ENCODE results near the gene MT1A. TPM values are rescaled to one million over a fixed set of nuclear protein-coding genes. Genes with fewer than 3 reads are reported as not detected.
"Not testable (repeated sequence)": the region's sequence is repeated elsewhere in the genome, so short reads cannot be mapped to it uniquely, and the experiment has no call there.

MT1A gene
- polyA plus RNA-seq, 1 donor: 0.31 TPM

DNA sequence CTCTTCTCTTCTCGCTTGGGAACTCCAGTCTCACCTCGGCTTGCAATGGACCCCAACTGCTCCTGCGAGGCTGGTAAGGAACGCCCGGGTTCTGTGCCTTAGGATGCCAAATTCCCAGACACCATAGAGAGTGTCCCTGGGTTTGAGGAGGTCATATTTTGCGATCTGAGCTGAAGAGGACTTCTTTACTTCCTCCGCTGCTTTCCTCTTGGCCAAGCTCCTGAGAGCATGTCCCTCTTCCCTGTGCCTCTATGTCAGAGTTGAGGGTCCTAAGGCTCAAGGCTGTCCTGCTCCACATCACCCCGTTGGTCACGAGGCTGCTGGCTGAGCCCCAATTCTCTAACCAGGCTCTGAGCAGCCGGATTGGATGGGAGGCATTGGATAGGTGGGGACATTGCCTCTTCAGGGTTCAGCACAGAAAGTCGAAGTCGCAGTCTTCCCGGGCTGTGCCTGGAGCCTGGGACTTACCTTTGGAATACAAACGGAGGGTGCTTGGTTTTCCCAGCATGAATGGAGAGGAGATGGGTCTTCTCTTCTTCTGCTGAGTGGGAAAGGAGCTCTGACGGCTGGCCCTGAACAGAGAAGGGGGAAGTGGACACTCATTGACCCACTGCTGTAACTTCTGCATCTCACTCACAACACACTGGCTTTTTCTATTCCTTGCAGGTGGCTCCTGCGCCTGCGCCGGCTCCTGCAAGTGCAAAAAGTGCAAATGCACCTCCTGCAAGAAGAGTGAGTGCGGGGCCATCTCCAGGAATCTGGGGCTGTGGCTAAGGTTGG, 31.6 kb downstream of the MT1A start:
- H3K9me3 ChIP-seq (ENCODE audit: control insufficient read depth, low read depth, low read length): no peaks in the 10 kb centered on the region
- H3K27me3 ChIP-seq (ENCODE audit: control insufficient read depth, insufficient read depth, low read length): peaks cover 45% of the 10 kb centered on the region
- peaks cover 3% of the 10 kb centered on the region for H3K36me3 ChIP-seq (ENCODE audit: control insufficient read depth, insufficient read depth, low read length)
- peak overlapping the region; percentile 93 for H3K27ac ChIP-seq (ENCODE audit: low read length)
- H3K4me3 ChIP-seq (ENCODE audit: low read length): peak overlapping the region; percentile 50
- H3K4me1 ChIP-seq (ENCODE audit: control insufficient read depth, insufficient read depth, low read length): peaks cover 14% of the 10 kb centered on the region
- DNase-seq: peak in 1 of 2 donors; percentile 59
- 20% methylated on average over 1 of the region's 19 CpGs for WGBS (ENCODE audit: insufficient coverage, low lambda C conversion rate)

GRCh38 chr16:56670620-56670934, 32.1 kb downstream of the MT1A start:
- peaks cover 50% of the 10 kb centered on the region for H3K27me3 ChIP-seq (ENCODE audit: control insufficient read depth, insufficient read depth, low read length)
- H3K9me3 ChIP-seq (ENCODE audit: control insufficient read depth, low read depth, low read length): no peaks in the 10 kb centered on the region
- H3K4me1 ChIP-seq (ENCODE audit: control insufficient read depth, insufficient read depth, low read length): peaks cover 14% of the 10 kb centered on the region
- H3K27ac ChIP-seq (ENCODE audit: low read length): peak overlapping the region; percentile 93
- H3K4me3 ChIP-seq (ENCODE audit: low read length): peak overlapping the region; percentile 50
- no CpG with 5 or more reads among the region's 2 CpGs for WGBS (ENCODE audit: insufficient coverage, low lambda C conversion rate)
- H3K36me3 ChIP-seq (ENCODE audit: control insufficient read depth, insufficient read depth, low read length): peaks cover 3% of the 10 kb centered on the region
- no peak for DNase-seq

GRCh38 chr16:56671691-56672090, 33.2 kb downstream of the MT1A start:
- not testable (repeated sequence) for H3K4me3 ChIP-seq (ENCODE audit: low read length); H3K27ac ChIP-seq (ENCODE audit: low read length); H3K36me3 ChIP-seq (ENCODE audit: control insufficient read depth, insufficient read depth, low read length); DNase-seq; H3K9me3 ChIP-seq (ENCODE audit: control insufficient read depth, low read depth, low read length)
- no CpG with 5 or more reads among the region's 2 CpGs for WGBS (ENCODE audit: insufficient coverage, low lambda C conversion rate)
- H3K27me3 ChIP-seq (ENCODE audit: control insufficient read depth, insufficient read depth, low read length): peaks cover 58% of the 10 kb centered on the region
- peaks cover 14% of the 10 kb centered on the region for H3K4me1 ChIP-seq (ENCODE audit: control insufficient read depth, insufficient read depth, low read length)

GRCh38 chr16:56672171-56672570, 33.7 kb downstream of the MT1A start:
- H3K27ac ChIP-seq (ENCODE audit: low read length); H3K9me3 ChIP-seq (ENCODE audit: control insufficient read depth, low read depth, low read length); DNase-seq; H3K4me3 ChIP-seq (ENCODE audit: low read length); H3K36me3 ChIP-seq (ENCODE audit: control insufficient read depth, insufficient read depth, low read length): not testable (repeated sequence)
- Histone ChIP-seq H3K4me1 (ENCODE audit: control insufficient read depth, insufficient read depth, low read length) (peaks cover 14% of the 10 kb centered on the region), H3K27me3 (ENCODE audit: control insufficient read depth, insufficient read depth, low read length) (peaks cover 58% of the 10 kb centered on the region)
- whole genome bisulfite sequencing (ENCODE audit: insufficient coverage, low lambda C conversion rate): no CpG with 5 or more reads among the region's 3 CpGs

DNA sequence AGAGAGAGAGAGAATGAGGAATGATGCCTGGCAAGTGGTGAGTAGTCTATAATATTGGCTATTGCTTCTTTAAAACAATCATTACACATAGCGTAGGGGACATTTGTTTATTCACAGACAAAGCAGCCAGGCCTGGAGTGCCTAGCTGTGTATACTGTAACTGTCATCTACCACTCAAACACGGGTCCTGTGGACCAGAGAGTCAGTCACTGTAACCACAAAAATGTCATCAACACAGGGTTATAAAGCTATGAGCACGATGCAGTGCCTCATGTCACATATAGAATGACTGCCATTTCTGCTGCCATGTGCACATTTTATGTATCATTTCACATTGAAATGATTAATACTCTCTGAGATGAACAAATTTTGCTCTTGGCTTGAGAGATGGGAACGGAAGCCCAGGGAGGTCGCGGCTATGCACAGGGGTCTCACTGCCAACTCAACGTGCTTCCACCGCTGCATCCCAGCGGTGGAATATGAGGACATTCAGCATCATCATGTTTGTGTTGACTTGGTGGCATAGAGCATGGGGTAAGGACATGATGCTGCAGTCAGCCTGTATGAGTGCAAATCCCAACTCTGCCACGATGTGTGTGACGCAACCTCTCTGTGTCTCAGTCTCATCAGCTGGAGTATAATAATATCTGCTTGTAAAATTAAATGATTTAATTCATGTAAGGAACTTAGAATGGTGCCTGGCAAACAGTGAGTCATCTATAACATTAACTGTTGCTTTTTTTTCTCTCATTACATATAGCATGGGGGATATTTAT, 34.5 kb downstream of the MT1A start:
- Histone ChIP-seq H3K27ac (ENCODE audit: low read length) (no peak overlapping the region), H3K4me3 (ENCODE audit: low read length) (no peak overlapping the region), H3K27me3 (ENCODE audit: control insufficient read depth, insufficient read depth, low read length) (peaks cover 54% of the 10 kb centered on the region), H3K4me1 (ENCODE audit: control insufficient read depth, insufficient read depth, low read length) (peaks cover 14% of the 10 kb centered on the region), H3K36me3 (ENCODE audit: control insufficient read depth, insufficient read depth, low read length) (no peaks in the 10 kb centered on the region), H3K9me3 (ENCODE audit: control insufficient read depth, low read depth, low read length) (no peaks in the 10 kb centered on the region)
- WGBS (ENCODE audit: insufficient coverage, low lambda C conversion rate): no CpG with 5 or more reads among the region's 11 CpGs
- no peak for DNase-seq

DNA sequence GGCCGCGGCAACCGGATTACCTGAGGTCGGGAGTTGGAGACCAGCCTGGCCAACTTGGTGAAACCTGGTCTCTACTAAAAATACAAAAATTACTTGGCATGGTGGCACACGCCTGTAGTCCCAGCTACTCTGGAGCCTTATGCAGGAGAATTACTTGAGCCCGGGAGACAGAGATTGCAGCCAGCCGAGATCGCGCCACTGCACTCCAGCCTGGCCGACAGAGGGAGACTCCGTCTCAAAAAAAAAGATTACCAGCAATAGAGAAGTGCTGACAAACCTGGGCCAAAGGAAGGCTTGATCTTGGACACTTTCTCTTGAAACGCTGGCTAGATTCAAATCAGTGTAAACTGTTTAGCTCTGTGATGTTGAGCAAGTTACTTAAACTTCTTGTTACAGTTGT, 35.5 kb downstream of the MT1A start:
- Histone ChIP-seq H3K36me3 (ENCODE audit: control insufficient read depth, insufficient read depth, low read length) (no peaks in the 10 kb centered on the region), H3K27me3 (ENCODE audit: control insufficient read depth, insufficient read depth, low read length) (peaks cover 45% of the 10 kb centered on the region), H3K4me1 (ENCODE audit: control insufficient read depth, insufficient read depth, low read length) (peaks cover 6% of the 10 kb centered on the region), H3K27ac (ENCODE audit: low read length) (no peak overlapping the region), H3K4me3 (ENCODE audit: low read length) (no peak overlapping the region), H3K9me3 (ENCODE audit: control insufficient read depth, low read depth, low read length) (no peaks in the 10 kb centered on the region)
- DNase-seq: peak in 1 of 2 donors; percentile 45
- 0% methylated on average over 4 of the region's 12 CpGs for WGBS (ENCODE audit: insufficient coverage, low lambda C conversion rate)

GRCh38 chr16:56674570-56674969, 36.1 kb downstream of the MT1A start:
- DNase-seq; H3K27ac ChIP-seq (ENCODE audit: low read length); H3K4me3 ChIP-seq (ENCODE audit: low read length); H3K9me3 ChIP-seq (ENCODE audit: control insufficient read depth, low read depth, low read length); H3K4me1 ChIP-seq (ENCODE audit: control insufficient read depth, insufficient read depth, low read length); H3K36me3 ChIP-seq (ENCODE audit: control insufficient read depth, insufficient read depth, low read length): not testable (repeated sequence)
- 60% methylated on average over 1 of the region's 6 CpGs for WGBS (ENCODE audit: insufficient coverage, low lambda C conversion rate)
- peaks cover 39% of the 10 kb centered on the region for H3K27me3 ChIP-seq (ENCODE audit: control insufficient read depth, insufficient read depth, low read length)

GRCh38 chr16:56675685-56676210, 37.3 kb downstream of the MT1A start:
- no CpG with 5 or more reads among the region's 32 CpGs for WGBS (ENCODE audit: insufficient coverage, low lambda C conversion rate)
- Histone ChIP-seq H3K27ac (ENCODE audit: low read length) (no peak overlapping the region), H3K36me3 (ENCODE audit: control insufficient read depth, insufficient read depth, low read length) (no peaks in the 10 kb centered on the region), H3K9me3 (ENCODE audit: control insufficient read depth, low read depth, low read length) (no peaks in the 10 kb centered on the region), H3K4me1 (ENCODE audit: control insufficient read depth, insufficient read depth, low read length) (no peaks in the 10 kb centered on the region), H3K27me3 (ENCODE audit: control insufficient read depth, insufficient read depth, low read length) (peaks cover 28% of the 10 kb centered on the region), H3K4me3 (ENCODE audit: low read length) (peak overlapping the region; percentile 54)
- peak in 1 of 2 donors; percentile 67 for DNase-seq

DNA sequence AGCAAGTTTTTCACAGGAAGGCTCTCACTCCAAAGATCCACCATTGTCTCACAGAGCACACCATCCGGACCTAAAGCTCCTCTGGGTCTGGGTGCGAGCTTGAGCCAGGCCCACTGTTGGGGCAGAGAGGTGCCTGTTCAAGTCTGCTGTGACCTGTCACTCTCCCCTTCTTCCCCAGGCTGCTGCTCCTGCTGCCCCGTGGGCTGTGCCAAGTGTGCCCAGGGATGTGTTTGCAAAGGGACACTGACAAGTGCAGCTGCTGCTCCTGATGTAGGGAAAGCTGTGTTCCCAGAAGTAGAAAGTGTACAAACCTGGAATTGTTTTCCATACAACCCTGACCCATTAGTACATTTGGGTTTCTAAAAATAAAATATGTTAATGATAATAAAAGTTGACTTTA, 39.0 kb downstream of the MT1A start:
- Histone ChIP-seq H3K27me3 (ENCODE audit: control insufficient read depth, insufficient read depth, low read length) (peaks cover 24% of the 10 kb centered on the region), H3K4me3 (ENCODE audit: low read length) (no peak overlapping the region), H3K27ac (ENCODE audit: low read length) (no peak overlapping the region), H3K4me1 (ENCODE audit: control insufficient read depth, insufficient read depth, low read length) (peaks cover 3% of the 10 kb centered on the region), H3K36me3 (ENCODE audit: control insufficient read depth, insufficient read depth, low read length) (no peaks in the 10 kb centered on the region), H3K9me3 (ENCODE audit: control insufficient read depth, low read depth, low read length) (no peaks in the 10 kb centered on the region)
- no CpG with 5 or more reads among the region's 3 CpGs for WGBS (ENCODE audit: insufficient coverage, low lambda C conversion rate)
- DNase-seq: no peak

DNA sequence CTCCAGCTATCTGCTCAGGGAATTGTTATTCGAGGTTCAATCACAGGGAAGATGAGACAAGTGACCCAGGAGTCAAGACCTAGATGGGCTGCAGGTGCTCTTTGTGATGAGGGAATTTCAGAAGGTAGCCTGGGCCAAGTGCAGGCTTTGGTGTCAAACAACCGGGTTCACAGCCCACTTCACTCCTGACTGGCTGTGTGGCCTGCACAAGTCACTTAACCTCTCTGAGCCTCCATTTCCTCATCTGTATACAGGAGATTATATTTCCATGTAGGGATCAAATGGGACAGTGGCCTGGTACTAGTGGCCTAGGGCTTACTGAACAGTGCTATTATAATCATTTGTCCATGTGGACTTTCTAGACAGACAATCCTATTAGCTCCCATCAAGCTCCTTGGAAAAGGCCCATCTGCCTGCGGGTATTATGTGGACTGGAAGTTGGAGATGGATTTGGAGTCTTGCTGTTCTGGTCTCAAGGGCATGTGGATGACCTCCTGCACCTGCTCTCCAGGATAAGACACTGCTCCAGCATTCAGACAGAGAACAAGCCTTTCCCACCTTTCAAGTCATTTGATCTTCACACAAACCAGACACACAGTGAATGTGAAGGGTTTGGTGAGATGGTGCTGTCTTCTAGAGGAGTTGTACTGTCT, 40.7 kb downstream of the MT1A start:
- WGBS (ENCODE audit: insufficient coverage, low lambda C conversion rate): no CpG with 5 or more reads among the region's 3 CpGs
- peaks cover 7% of the 10 kb centered on the region for H3K4me1 ChIP-seq (ENCODE audit: control insufficient read depth, insufficient read depth, low read length)
- no peak for DNase-seq
- H3K36me3 ChIP-seq (ENCODE audit: control insufficient read depth, insufficient read depth, low read length): no peaks in the 10 kb centered on the region
- H3K27me3 ChIP-seq (ENCODE audit: control insufficient read depth, insufficient read depth, low read length): peaks cover 22% of the 10 kb centered on the region
- H3K9me3 ChIP-seq (ENCODE audit: control insufficient read depth, low read depth, low read length): no peaks in the 10 kb centered on the region
- no peak overlapping the region for H3K27ac ChIP-seq (ENCODE audit: low read length)
- no peak overlapping the region for H3K4me3 ChIP-seq (ENCODE audit: low read length)
